GM08714 (cell line): ENCODE measurements around the gene TMEM109.

Experiments used
- H3K4me3 ChIP-seq: fragments of 200-500 bp; sonication (Bioruptor generic); 2 replicates; pipeline ENCODE4 v1.5.1; 2014; ENCODE audit warnings: mild to moderate bottlenecking, low read length, inconsistent platforms
- ZNF274 ChIP-seq: IDR thresholded peaks from 2 replicates; pipeline ENCODE4 v1.6.1; 2012; ENCODE audit warnings: mild to moderate bottlenecking, low read depth, low read length

The TMEM109 gene

GRCh38 chr11:60872961-60873524 lies 40.9 kb upstream of the TMEM109 start:
- TF ChIP-seq ZNF274: no peak
- no peak overlapping the region for H3K4me3 ChIP-seq

DNA sequence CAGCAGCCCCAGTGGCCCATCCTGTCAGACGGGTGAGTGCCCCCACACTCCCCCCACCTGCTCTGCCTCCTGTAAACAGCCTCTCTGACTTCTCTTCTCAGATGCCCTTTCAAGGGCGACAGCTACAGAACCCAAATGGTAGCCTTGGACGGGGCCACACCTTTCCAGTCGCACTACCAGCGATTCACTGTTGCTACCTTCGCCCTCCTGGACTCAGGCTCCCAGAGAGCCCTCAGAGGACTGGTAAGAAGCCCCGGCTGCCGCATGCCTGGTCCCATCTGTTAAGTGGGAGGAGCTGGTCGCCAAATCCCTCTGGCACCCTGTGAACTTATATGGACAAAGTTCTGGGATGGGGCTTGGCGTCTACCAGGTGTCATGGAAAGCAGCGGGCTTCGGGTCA lies 40.4 kb upstream of the TMEM109 start:
- TF ChIP-seq ZNF274: no peak
- no peak overlapping the region for H3K4me3 ChIP-seq

DNA sequence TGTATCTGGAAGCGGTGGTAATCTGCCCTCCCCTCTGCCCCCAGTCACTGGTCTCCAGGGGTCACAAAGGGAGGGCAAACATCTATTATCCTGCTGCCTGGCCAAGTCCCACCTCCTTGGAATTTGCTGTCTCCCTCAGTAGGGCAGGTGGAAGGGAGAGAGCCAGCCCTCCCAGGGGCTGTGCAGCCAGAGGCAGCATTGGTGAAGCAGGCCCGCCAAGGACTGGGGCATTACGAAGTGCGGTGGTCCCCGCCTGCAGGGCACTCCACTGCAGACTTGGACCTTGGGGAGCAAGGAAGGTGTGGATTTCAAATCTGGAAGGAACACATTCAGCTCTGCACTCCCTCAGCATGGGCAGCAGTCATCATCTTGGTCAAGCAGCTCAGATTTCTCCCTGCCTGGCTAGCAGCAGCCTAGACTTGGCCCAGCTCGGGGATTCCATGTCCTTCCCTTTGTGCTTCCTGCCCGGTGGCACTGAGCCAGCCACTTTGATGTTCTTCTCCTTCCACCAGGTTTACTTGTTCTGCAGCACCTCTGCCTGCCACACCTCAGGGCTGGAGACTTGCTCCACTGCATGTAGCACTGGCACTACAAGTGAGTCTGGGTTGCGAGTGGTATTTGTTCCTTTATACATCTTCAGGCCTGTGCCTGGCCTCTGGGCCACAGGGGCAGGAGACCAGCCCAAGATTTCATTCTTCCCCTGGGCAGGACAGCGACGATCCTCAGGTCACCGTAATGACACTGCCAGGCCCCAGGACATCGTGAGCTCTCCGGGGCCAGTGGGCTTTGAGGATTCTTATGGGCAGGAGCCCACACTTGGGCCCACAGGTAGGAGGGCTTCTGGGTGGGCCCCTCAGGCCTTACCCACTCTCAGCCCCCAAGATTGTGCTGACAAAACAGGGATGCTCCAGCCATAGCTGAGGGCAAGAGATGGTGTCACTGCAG lies 39.3 kb upstream of the TMEM109 start:
- no peak overlapping the region for H3K4me3 ChIP-seq
- TF ChIP-seq ZNF274: no peak

GRCh38 chr11:60875366-60876167 lies 38.4 kb upstream of the TMEM109 start:
- TF ChIP-seq ZNF274: no peak

GRCh38 chr11:60876168-60876485 lies 37.8 kb upstream of the TMEM109 start:
- TF ChIP-seq ZNF274: no peak
- H3K4me3 ChIP-seq: no peak overlapping the region

More at GRCh38 chr11:60875366-60876167, 38.4 kb upstream of the TMEM109 start:
- no peak overlapping the region for H3K4me3 ChIP-seq

DNA sequence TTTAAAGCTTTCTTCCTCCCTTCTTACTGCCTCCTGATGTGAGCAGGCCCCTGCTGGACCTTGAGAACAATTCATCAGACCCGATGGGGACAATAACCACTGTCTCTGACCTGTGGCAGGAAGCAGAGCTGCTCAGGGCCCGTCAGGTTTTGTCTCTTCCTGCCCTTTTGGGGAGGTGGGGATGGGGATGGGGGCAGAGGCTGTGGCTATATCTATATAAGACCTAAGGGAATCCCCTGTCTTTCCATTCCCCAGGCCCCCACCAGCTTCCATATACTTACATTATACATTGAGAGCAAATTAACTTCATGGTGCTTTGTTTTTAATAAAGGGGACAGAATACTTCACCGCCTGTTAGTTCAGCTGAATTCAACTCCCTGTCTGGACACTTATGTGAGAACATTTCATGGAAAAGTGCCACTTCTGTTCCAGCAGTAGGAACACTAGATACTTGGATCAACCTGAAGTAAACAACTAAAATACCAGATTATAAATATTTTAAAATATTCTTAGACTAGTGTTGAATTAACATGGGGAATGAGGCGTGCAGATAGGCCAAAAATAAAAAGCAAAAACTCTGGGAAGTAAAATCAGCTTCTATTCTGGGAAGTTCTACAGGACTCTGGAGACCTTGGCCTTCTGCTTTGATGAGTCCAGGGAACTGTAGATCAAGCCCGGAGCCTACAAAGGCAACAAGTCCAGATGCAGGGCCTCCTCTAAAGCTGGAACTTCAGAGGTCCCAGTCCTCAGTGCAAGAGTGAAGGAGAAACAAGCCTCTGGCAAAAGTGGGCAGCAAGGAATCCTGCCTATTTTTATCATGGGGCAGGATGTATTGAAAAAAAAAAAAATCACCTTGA lies 35.5 kb upstream of the TMEM109 start:
- H3K4me3 ChIP-seq: no peak overlapping the region

DNA sequence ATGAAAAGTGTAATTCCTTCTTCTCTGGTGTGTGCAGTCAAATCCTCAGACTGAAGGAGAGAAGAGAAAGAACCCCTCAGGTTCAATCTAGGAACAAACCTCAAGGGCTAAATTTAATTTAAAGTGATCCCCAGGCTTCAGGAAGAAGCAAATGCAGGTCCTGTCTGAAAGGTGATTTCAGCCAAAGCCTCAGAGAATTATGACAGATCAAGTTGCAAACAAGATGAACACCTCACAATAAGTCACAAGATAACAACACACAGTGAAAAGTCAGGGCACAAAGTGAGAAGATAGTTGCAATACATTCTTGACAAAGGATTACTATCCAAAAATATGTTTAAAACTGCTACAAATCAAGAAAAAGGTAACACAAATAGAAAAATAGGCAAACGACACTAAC lies 34.9 kb upstream of the TMEM109 start:
- H3K4me3 ChIP-seq: no peak overlapping the region
- no peak for TF ChIP-seq ZNF274

More for the DNA sequence above, 35.5 kb upstream of the TMEM109 start:
- TF ChIP-seq ZNF274: no peak

DNA sequence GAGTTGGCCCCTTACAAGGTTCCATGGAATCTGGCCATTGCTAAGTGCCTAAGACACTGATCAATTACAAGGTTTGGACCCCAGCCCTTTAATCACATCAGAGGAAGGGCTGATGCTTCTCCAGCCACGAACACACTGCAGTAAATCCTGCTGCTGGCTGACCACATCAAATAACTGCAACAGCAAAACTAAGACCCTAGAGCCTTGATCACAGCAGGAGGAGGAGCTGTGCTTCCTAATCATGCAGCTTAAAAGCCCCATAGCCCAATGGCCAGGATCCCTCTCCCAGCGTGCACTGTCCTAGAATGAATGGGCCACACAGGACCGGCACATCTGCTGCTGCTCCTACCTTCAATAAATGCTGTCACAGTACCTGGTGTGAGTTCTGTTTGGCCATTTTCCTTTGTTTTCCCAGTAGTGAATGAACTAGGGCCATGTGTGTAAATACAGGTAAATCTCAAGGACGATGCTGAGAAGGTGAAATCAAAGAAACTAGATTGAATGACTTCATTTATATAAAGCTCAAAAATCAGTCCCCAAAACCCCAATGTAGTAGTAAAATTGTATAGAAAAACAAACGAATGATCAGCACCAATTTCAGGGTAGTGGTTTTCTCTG lies 33.9 kb upstream of the TMEM109 start:
- TF ChIP-seq ZNF274: no peak
- H3K4me3 ChIP-seq: no peak overlapping the region

GRCh38 chr11:60880643-60881282 lies 33.2 kb upstream of the TMEM109 start:
- no peak for TF ChIP-seq ZNF274
- no peak overlapping the region for H3K4me3 ChIP-seq

DNA sequence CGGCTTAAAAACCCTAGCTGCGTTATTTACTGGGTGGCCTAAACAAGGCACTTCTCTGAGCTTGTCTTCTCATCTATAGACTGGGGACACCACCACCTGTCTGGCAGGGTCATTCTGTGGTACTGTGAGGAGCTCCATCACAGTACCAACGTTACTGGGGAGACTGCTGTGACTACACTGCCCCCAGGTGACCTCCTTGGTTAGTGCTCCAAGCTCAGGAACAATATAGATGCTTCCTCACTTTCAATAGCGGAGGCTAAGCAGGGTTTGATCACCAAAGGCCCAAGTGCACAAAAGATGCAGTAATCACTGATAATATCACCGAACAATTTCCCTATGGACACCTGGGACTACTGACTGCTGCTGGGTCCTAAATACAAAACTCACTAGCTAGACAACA lies 26.4 kb upstream of the TMEM109 start:
- no peak overlapping the region for H3K4me3 ChIP-seq
- no peak for TF ChIP-seq ZNF274

DNA sequence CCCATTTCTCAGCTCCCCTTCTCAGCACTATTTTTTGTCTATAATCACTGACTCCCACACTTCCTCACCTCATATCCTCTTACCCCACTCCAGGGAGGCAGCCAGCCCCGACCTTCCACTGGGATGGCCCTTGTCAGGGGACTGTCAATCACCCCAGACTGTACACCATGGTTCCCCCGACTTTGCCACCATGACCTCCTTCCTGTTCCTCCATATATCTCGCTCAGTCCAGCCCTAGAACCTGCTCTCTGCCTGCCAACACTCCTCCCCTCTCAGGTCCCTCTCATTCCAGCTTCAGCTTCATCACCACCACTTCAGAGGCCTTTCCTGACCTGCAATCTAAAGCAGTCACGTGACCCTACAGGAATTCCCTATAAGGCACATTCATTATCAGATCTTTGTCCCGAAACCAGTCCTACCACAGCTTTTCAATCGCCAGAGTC lies 24.1 kb upstream of the TMEM109 start:
- H3K4me3 ChIP-seq: no peak overlapping the region
- no peak for TF ChIP-seq ZNF274

GRCh38 chr11:60890696-60891095 lies 23.3 kb upstream of the TMEM109 start:
- TF ChIP-seq ZNF274: no peak
- no peak overlapping the region for H3K4me3 ChIP-seq
